ENCODE data around the gene TARBP2. TPM values are rescaled to one million over a fixed set of nuclear protein-coding genes. Genes with fewer than 3 reads are reported as not detected.

The TARBP2 gene
- total and polyA plus RNA-seq, 2 donors = 38.8 to 41.2 TPM

DNA sequence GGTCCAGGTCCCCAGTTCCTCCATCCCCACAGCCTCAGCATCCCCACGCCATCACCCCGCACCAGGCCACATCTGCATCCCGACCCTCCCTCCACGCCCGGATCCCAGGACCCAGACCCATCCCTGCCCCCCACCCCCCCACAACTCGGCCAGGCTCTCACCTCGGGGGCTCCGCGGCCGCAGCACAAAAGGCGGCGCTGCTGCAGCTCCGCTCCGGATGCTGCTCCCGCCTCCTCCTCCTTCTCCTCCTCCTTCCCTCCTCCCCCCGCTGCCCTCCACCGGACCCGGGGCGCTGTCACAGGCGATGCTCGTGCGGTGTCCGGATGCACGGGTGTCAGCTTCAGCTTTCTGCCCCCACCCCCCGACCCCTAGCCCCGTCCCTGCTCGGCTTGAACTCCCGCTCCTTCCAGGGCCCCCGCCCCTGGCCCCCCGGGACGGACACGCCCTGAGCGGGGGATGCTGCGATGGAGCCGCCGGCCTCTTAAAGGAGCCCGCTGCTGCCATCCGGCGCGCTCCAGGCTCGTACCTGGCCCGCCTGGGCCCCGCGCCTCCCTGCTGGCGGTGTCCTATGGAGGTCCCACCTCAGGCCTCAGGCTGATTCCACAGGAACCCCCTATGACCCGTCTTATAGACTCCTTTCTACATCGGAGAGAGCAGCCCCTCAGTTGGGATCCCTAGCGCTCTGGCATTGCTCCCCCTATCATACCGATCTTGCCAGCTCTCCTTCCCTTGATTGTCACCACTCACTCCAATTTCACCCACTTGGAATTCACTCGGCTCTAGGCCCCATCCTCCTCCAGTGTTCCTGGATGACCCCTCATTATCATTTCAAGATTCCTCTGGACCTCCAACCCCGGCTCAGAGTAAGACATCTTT is 1.6 kb upstream of the TARBP2 start, which contains the start of gene MAP3K12:
TSS of gene MAP3K12 (minus strand) at position 193 of the 876 bp plus-strand sequence. CDS start 12,067 bp downstream, outside the sequence.
- peak within 1 kb of the TSS; percentile 91 to 97 for H3K27ac ChIP-seq (ENCODE audit: low read depth in 1 of 2, low read length in 1 of 2)
- DNase-seq (ENCODE audit: low read depth in 6 of 9, low spot score in 9 of 9) = peak in 4 of 9 donors; percentile 31 to 73 (median 58)
- H3K9me3 ChIP-seq (ENCODE audit: control insufficient read depth in 2 of 2, insufficient read depth in 1 of 2, low read length in 1 of 2) = no peaks in the 10 kb centered on the region
- peaks cover 16 to 43% of the 10 kb centered on the region in 2 donors for H3K4me1 ChIP-seq (ENCODE audit: control insufficient read depth in 2 of 2, insufficient read depth in 2 of 2, low read length in 2 of 2)
- H3K36me3 ChIP-seq (ENCODE audit: control insufficient read depth in 2 of 2, insufficient read depth in 2 of 2, low read length in 1 of 2) = peaks cover 0 to 2% of the 10 kb centered on the region in 2 donors
- 2% methylated on average over 51 of the region's 51 CpGs for WGBS
- H3K27me3 ChIP-seq (ENCODE audit: control insufficient read depth in 2 of 2, insufficient read depth in 1 of 2, low read length in 1 of 2) = no peaks in the 10 kb centered on the region
- peak within 1 kb of the TSS; percentile 46 to 65 for H3K4me3 ChIP-seq (ENCODE audit: low read length in 2 of 2)

- WGBS = 7% methylated on average over 17 of the region's 17 CpGs
- peak overlapping the region; percentile 46 to 65 for H3K4me3 ChIP-seq (ENCODE audit: low read length in 2 of 2)
- peak overlapping the region; percentile 91 to 97 for H3K27ac ChIP-seq (ENCODE audit: low read depth in 1 of 2, low read length in 1 of 2)
- H3K36me3 ChIP-seq (ENCODE audit: control insufficient read depth in 2 of 2, insufficient read depth in 2 of 2, low read length in 1 of 2) = peaks cover 6 to 10% of the 10 kb centered on the region in 2 donors
- DNase-seq (ENCODE audit: low read depth in 6 of 9, low spot score in 9 of 9) = no peak
- peaks cover 13 to 40% of the 10 kb centered on the region in 2 donors for H3K4me1 ChIP-seq (ENCODE audit: control insufficient read depth in 2 of 2, insufficient read depth in 2 of 2, low read length in 2 of 2)
- no peaks in the 10 kb centered on the region for H3K27me3 ChIP-seq (ENCODE audit: control insufficient read depth in 2 of 2, insufficient read depth in 1 of 2, low read length in 1 of 2)
- H3K9me3 ChIP-seq (ENCODE audit: control insufficient read depth in 2 of 2, insufficient read depth in 1 of 2, low read length in 1 of 2) = no peaks in the 10 kb centered on the region
Observed at GRCh38 chr12:53500142-53500775, 824 bp upstream of the TARBP2 start.

GRCh38 chr12:53501615-53502181 is 615 bp downstream of the TARBP2 start:
- peaks cover 19 to 24% of the 10 kb centered on the region in 2 donors for H3K36me3 ChIP-seq (ENCODE audit: control insufficient read depth in 2 of 2, insufficient read depth in 2 of 2, low read length in 1 of 2)
- H3K4me3 ChIP-seq (ENCODE audit: low read length in 2 of 2) = peak overlapping the region; percentile 65 to 71
- 77% methylated on average over 10 of the region's 10 CpGs for WGBS
- H3K4me1 ChIP-seq (ENCODE audit: control insufficient read depth in 2 of 2, insufficient read depth in 2 of 2, low read length in 2 of 2) = peaks cover 13 to 35% of the 10 kb centered on the region in 2 donors
- H3K27me3 ChIP-seq (ENCODE audit: control insufficient read depth in 2 of 2, insufficient read depth in 1 of 2, low read length in 1 of 2) = no peaks in the 10 kb centered on the region
- peak overlapping the region; percentile 92 to 97 for H3K27ac ChIP-seq (ENCODE audit: low read depth in 1 of 2, low read length in 1 of 2)
- H3K9me3 ChIP-seq (ENCODE audit: control insufficient read depth in 2 of 2, insufficient read depth in 1 of 2, low read length in 1 of 2) = no peaks in the 10 kb centered on the region
- no peak for DNase-seq (ENCODE audit: low read depth in 6 of 9, low spot score in 9 of 9)

DNA sequence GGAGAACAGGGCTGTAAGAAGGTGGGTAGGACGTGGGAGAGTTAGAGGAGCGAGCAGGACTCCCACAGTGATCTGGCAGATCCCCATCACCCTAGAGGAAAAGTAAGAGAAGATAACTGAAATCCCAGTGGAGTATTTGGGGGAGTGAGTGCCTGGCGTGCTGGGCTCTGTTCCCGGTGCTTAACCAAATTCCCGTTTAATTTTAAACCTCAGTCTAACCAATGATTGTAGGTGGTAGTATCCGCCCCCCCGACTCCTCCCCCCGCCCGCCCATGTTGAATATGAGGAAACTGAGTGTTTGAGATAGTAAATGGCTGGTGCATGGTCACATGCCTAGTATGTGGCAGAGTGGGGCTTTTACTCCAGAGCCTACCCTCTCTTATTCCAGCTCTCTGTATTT is 1.2 kb downstream of the TARBP2 start:
- H3K9me3 ChIP-seq (ENCODE audit: control insufficient read depth in 2 of 2, insufficient read depth in 1 of 2, low read length in 1 of 2) = no peaks in the 10 kb centered on the region
- H3K4me3 ChIP-seq (ENCODE audit: low read length in 2 of 2) = no peak overlapping the region
- no peak for DNase-seq (ENCODE audit: low read depth in 6 of 9, low spot score in 9 of 9)
- no peak overlapping the region for H3K27ac ChIP-seq (ENCODE audit: low read depth in 1 of 2, low read length in 1 of 2)
- H3K4me1 ChIP-seq (ENCODE audit: control insufficient read depth in 2 of 2, insufficient read depth in 2 of 2, low read length in 2 of 2) = peaks cover 13 to 35% of the 10 kb centered on the region in 2 donors
- no peaks in the 10 kb centered on the region for H3K27me3 ChIP-seq (ENCODE audit: control insufficient read depth in 2 of 2, insufficient read depth in 1 of 2, low read length in 1 of 2)
- WGBS = 94% methylated on average over 9 of the region's 9 CpGs
- peaks cover 25 to 30% of the 10 kb centered on the region in 2 donors for H3K36me3 ChIP-seq (ENCODE audit: control insufficient read depth in 2 of 2, insufficient read depth in 2 of 2, low read length in 1 of 2)

DNA sequence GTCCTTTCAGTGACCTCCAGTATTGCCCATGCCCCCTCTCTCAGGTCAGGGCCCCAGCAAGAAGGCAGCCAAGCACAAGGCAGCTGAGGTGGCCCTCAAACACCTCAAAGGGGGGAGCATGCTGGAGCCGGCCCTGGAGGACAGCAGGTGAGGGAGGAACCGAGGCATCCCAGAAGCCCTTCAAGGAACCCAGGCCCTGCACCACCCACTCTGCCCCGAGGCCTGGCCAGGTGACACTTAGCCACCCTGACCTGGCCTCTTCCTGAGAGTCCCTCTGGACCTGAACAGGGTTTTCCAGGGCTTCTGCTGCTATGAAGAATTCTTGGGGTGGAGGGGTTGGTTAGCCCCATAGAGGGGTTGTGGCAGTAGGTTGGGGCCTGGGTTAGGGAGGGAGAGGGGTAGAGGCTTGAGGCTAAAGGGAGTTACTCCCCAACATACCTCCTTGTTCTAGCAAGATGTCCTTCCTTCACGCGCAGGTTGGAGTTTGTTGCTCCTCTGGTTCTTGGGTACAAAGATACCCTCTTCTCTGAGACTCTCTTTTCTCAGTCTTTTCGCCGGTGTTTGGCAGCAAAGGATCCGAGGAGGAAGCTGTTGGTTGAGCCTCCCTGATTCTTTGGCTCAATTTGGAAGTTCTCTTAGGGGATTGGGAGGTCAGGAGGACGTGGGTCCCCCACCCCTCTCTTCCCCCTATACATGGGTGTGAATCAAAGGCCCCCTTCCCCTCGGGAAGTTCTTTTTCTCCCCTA is 2.1 kb downstream of the TARBP2 start:
- no peaks in the 10 kb centered on the region for H3K27me3 ChIP-seq (ENCODE audit: control insufficient read depth in 2 of 2, insufficient read depth in 1 of 2, low read length in 1 of 2)
- no peak for DNase-seq (ENCODE audit: low read depth in 6 of 9, low spot score in 9 of 9)
- WGBS = 96% methylated on average over 10 of the region's 10 CpGs
- H3K9me3 ChIP-seq (ENCODE audit: control insufficient read depth in 2 of 2, insufficient read depth in 1 of 2, low read length in 1 of 2) = no peaks in the 10 kb centered on the region
- H3K27ac ChIP-seq (ENCODE audit: low read depth in 1 of 2, low read length in 1 of 2) = no peak overlapping the region
- peaks cover 25 to 34% of the 10 kb centered on the region in 2 donors for H3K36me3 ChIP-seq (ENCODE audit: control insufficient read depth in 2 of 2, insufficient read depth in 2 of 2, low read length in 1 of 2)
- H3K4me1 ChIP-seq (ENCODE audit: control insufficient read depth in 2 of 2, insufficient read depth in 2 of 2, low read length in 2 of 2) = peaks cover 13 to 33% of the 10 kb centered on the region in 2 donors
- no peak overlapping the region for H3K4me3 ChIP-seq (ENCODE audit: low read length in 2 of 2)

- no peaks in the 10 kb centered on the region for H3K9me3 ChIP-seq (ENCODE audit: control insufficient read depth in 2 of 2, insufficient read depth in 1 of 2, low read length in 1 of 2)
- no peak for DNase-seq (ENCODE audit: low read depth in 6 of 9, low spot score in 9 of 9)
- H3K4me1 ChIP-seq (ENCODE audit: control insufficient read depth in 2 of 2, insufficient read depth in 2 of 2, low read length in 2 of 2) = peaks cover 11 to 30% of the 10 kb centered on the region in 2 donors
- H3K4me3 ChIP-seq (ENCODE audit: low read length in 2 of 2) = no peak overlapping the region
- no peak overlapping the region for H3K27ac ChIP-seq (ENCODE audit: low read depth in 1 of 2, low read length in 1 of 2)
- H3K27me3 ChIP-seq (ENCODE audit: control insufficient read depth in 2 of 2, insufficient read depth in 1 of 2, low read length in 1 of 2) = no peaks in the 10 kb centered on the region
- WGBS = 96% methylated on average over 14 of the region's 14 CpGs
- peaks cover 25 to 34% of the 10 kb centered on the region in 2 donors for H3K36me3 ChIP-seq (ENCODE audit: control insufficient read depth in 2 of 2, insufficient read depth in 2 of 2, low read length in 1 of 2)
Observed at GRCh38 chr12:53504004-53504920, 3.2 kb downstream of the TARBP2 start.

DNA sequence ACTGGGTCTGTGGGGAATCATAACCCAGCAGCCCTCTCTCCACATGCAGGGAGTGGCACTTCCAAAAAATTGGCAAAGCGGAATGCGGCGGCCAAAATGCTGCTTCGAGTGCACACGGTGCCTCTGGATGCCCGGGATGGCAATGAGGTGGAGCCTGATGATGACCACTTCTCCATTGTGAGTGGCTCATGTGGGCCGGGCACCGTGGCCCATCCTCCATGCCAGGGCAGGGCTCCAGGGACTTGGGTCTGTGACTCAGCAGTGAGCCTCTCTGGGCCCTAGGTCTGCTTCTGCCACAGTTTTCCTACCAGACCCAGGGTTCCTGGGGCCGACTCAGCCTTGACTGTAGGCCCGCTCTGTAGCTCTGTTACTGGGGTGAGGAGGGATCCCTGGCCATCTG is 4.0 kb downstream of the TARBP2 start:
- no peak for DNase-seq (ENCODE audit: low read depth in 6 of 9, low spot score in 9 of 9)
- WGBS = 96% methylated on average over 10 of the region's 10 CpGs
- H3K27ac ChIP-seq (ENCODE audit: low read depth in 1 of 2, low read length in 1 of 2) = no peak overlapping the region
- H3K36me3 ChIP-seq (ENCODE audit: control insufficient read depth in 2 of 2, insufficient read depth in 2 of 2, low read length in 1 of 2) = peaks cover 25 to 34% of the 10 kb centered on the region in 2 donors
- H3K4me3 ChIP-seq (ENCODE audit: low read length in 2 of 2) = no peak overlapping the region
- no peaks in the 10 kb centered on the region for H3K27me3 ChIP-seq (ENCODE audit: control insufficient read depth in 2 of 2, insufficient read depth in 1 of 2, low read length in 1 of 2)
- H3K4me1 ChIP-seq (ENCODE audit: control insufficient read depth in 2 of 2, insufficient read depth in 2 of 2, low read length in 2 of 2) = peaks cover 11 to 24% of the 10 kb centered on the region in 2 donors
- H3K9me3 ChIP-seq (ENCODE audit: control insufficient read depth in 2 of 2, insufficient read depth in 1 of 2, low read length in 1 of 2) = no peaks in the 10 kb centered on the region
